HEK293 (cell line): ENCODE measurements around the gene SHMT2.

ENCODE experiments used
- BCL11B ChIP-seq: fragments of 450-650 bp; formaldehyde crosslinking; IDR thresholded peaks from 2 replicates; pipeline ENCODE4 v1.5.1; 2016; ENCODE audit warnings: low read depth, missing biosample characterization, missing genetic modification characterization
- GLI4 ChIP-seq: fragments of 450-650 bp; formaldehyde crosslinking; IDR thresholded peaks from 2 replicates; pipeline ENCODE4 v1.5.1; 2016; ENCODE audit warnings: missing biosample characterization, missing genetic modification characterization
- TCF7L2 ChIP-seq: IDR thresholded peaks from 2 replicates; pipeline ENCODE4 v1.6.1; 2011; ENCODE audit warnings: low read depth, mild to moderate bottlenecking, inconsistent platforms, low read length, moderate library complexity, borderline replicate concordance
- ZBTB17 ChIP-seq: fragments of 450-650 bp; formaldehyde crosslinking; IDR thresholded peaks from 2 replicates; pipeline ENCODE4 v1.5.1; 2016; ENCODE audit warnings: missing biosample characterization, missing genetic modification characterization
- ZIC2 ChIP-seq: fragments of 450-650 bp; formaldehyde crosslinking; IDR thresholded peaks from 2 replicates; pipeline ENCODE4 v1.5.1; 2016; ENCODE audit warnings: missing biosample characterization, missing genetic modification characterization
- ZNF16 ChIP-seq: fragments of 450-650 bp; formaldehyde crosslinking; IDR thresholded peaks from 2 replicates; pipeline ENCODE4 v1.5.1; 2016; ENCODE audit warnings: low read depth, missing biosample characterization, missing genetic modification characterization
- ZNF223 ChIP-seq: fragments of 450-650 bp; formaldehyde crosslinking; IDR thresholded peaks from 2 replicates; pipeline ENCODE4 v1.5.1; 2016; ENCODE audit warnings: missing biosample characterization, missing genetic modification characterization
- ZNF501 ChIP-seq: fragments of 450-650 bp; formaldehyde crosslinking; IDR thresholded peaks from 2 replicates; pipeline ENCODE4 v1.5.1; 2016; ENCODE audit warnings: missing biosample characterization, missing genetic modification characterization
- ZNF510 ChIP-seq: fragments of 450-650 bp; formaldehyde crosslinking; IDR thresholded peaks from 2 replicates; pipeline ENCODE4 v1.5.1; 2018; ENCODE audit warnings: mild to moderate bottlenecking, missing genetic modification characterization, missing biosample characterization; ENCODE audit not compliant: insufficient replicate concordance
- ZNF670 ChIP-seq: fragments of 450-650 bp; formaldehyde crosslinking; IDR thresholded peaks from 2 replicates; pipeline ENCODE4 v1.5.1; 2016; ENCODE audit warnings: missing biosample characterization, missing genetic modification characterization, low read depth
- ZNF785 ChIP-seq: fragments of 450-650 bp; formaldehyde crosslinking; IDR thresholded peaks from 2 replicates; pipeline ENCODE4 v1.5.1; 2016; ENCODE audit warnings: missing biosample characterization, missing genetic modification characterization
- TF ChIP-seq, protein P1 (sequence below): fragments of 450-650 bp; formaldehyde crosslinking; IDR thresholded peaks from 2 replicates; pipeline ENCODE4 v1.5.1; 2016; ENCODE audit warnings: missing biosample characterization, missing genetic modification characterization
- TF ChIP-seq, protein P2 (sequence below): fragments of 450-650 bp; formaldehyde crosslinking; IDR thresholded peaks from 2 replicates; pipeline ENCODE4 v1.5.1; 2016; ENCODE audit warnings: missing biosample characterization, missing genetic modification characterization
- TF ChIP-seq, protein P3 (sequence below): fragments of 450-650 bp; formaldehyde crosslinking; IDR thresholded peaks from 2 replicates; pipeline ENCODE4 v1.5.1; 2016; ENCODE audit warnings: missing biosample characterization, missing genetic modification characterization

DNA sequence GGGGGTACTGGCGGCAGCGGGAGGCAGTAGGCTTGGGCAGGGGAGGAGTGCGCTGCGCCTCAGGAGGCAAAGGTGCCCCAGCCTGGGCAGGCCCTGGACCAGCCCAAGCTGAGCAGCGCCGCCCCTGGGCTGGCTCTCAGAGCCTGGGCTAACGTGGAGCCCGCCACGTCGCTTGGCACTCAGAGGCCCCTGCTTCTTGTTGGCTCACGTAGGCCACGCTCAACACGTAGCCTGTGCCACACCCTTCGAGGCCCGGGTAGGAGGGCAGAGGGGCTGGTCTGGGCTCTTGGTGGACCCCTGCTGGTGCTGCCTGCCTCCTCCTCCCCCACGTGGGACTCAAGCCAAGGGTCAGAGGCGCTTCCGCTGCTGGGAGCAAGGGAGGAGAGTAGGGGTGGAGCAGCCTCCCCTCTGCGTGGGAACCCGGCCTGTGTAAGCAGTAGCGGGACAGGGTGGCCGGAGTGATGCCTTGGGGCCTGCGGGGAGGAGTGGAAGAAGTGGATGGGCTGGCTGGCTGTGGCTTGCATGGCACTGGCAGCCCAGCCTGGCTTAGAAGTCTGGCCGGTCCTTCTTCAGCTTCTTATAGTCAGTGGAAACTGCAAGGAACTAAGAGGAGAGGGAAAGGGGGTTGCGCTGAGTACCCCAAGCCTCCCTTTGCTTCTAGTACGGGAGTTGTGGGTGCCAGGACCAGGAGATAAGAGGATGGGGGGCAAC lies 5.7 kb downstream of the SHMT2 start:
- TF ChIP-seq TCF7L2 (no peak), ZNF785 (tag by site-specific recombination) (no peak), GLI4 (tag by site-specific recombination) (no peak), BCL11B (no peak), ZNF223 (no peak), ZNF670 (tag by site-specific recombination) (no peak), ZBTB17 (tag by site-specific recombination) (peak; percentile 78), ZNF16 (peak; percentile 92), ZNF510 (tag by site-specific recombination) (no peak), ZIC2 (tag by site-specific recombination) (peak; percentile 97), ZNF501 (tag by site-specific recombination) (0 out of 2 replicates have a peak, but pooled peaks have one; percentile 30)
- TF ChIP-seq, protein P1, sequence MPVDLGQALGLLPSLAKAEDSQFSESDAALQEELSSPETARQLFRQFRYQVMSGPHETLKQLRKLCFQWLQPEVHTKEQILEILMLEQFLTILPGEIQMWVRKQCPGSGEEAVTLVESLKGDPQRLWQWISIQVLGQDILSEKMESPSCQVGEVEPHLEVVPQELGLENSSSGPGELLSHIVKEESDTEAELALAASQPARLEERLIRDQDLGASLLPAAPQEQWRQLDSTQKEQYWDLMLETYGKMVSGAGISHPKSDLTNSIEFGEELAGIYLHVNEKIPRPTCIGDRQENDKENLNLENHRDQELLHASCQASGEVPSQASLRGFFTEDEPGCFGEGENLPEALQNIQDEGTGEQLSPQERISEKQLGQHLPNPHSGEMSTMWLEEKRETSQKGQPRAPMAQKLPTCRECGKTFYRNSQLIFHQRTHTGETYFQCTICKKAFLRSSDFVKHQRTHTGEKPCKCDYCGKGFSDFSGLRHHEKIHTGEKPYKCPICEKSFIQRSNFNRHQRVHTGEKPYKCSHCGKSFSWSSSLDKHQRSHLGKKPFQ (tag by site-specific recombination), result no peak
- TF ChIP-seq, protein P2, sequence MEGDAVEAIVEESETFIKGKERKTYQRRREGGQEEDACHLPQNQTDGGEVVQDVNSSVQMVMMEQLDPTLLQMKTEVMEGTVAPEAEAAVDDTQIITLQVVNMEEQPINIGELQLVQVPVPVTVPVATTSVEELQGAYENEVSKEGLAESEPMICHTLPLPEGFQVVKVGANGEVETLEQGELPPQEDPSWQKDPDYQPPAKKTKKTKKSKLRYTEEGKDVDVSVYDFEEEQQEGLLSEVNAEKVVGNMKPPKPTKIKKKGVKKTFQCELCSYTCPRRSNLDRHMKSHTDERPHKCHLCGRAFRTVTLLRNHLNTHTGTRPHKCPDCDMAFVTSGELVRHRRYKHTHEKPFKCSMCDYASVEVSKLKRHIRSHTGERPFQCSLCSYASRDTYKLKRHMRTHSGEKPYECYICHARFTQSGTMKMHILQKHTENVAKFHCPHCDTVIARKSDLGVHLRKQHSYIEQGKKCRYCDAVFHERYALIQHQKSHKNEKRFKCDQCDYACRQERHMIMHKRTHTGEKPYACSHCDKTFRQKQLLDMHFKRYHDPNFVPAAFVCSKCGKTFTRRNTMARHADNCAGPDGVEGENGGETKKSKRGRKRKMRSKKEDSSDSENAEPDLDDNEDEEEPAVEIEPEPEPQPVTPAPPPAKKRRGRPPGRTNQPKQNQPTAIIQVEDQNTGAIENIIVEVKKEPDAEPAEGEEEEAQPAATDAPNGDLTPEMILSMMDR (tag by site-specific recombination), result peak; percentile 65; the same call in 1 of the 2 replicates
- TF ChIP-seq, protein P3, sequence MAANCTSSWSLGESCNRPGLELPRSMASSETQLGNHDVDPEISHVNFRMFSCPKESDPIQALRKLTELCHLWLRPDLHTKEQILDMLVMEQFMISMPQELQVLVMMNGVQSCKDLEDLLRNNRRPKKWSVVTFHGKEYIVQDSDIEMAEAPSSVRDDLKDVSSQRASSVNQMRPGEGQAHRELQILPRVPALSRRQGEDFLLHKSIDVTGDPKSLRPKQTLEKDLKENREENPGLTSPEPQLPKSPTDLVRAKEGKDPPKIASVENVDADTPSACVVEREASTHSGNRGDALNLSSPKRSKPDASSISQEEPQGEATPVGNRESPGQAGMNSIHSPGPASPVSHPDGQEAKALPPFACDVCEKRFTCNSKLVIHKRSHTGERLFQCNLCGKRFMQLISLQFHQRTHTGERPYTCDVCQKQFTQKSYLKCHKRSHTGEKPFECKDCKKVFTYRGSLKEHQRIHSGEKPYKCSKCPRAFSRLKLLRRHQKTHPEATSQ, result no peak
